CD4-positive, alpha-beta T cell treated with Interferon alpha-2 for 1 hour (primary cell): ENCODE results near the gene VWF.
"Not testable (repeated sequence)": the region's sequence is repeated elsewhere in the genome, so short reads cannot be mapped to it uniquely, and the experiment has no call there.

ENCODE experiments used
- DNase-seq, 2 donors: peaks; one replicate each; pipeline ENCODE4 v3.0.0-alpha.2; 2020 to 2022

VWF gene

DNA sequence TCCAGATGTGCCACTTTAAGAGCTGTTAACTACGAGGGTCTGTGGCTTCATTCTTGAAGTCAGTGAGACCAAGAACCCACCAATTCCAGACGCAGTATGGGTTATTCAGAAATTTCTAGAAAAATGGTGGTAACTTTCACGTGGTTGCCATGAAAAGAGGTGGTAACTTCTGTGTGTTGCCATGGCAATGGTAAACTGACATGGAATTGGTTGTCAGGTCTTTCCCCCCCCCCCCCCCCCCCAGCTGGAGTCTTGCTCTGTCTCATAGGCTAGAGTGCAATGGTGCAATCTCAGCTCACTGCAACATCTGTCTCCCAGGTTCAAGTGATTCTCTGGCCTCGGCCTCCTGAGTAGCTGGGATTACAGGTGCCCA lies 18.8 kb upstream of the VWF start:
- DNase-seq: no peak

DNA sequence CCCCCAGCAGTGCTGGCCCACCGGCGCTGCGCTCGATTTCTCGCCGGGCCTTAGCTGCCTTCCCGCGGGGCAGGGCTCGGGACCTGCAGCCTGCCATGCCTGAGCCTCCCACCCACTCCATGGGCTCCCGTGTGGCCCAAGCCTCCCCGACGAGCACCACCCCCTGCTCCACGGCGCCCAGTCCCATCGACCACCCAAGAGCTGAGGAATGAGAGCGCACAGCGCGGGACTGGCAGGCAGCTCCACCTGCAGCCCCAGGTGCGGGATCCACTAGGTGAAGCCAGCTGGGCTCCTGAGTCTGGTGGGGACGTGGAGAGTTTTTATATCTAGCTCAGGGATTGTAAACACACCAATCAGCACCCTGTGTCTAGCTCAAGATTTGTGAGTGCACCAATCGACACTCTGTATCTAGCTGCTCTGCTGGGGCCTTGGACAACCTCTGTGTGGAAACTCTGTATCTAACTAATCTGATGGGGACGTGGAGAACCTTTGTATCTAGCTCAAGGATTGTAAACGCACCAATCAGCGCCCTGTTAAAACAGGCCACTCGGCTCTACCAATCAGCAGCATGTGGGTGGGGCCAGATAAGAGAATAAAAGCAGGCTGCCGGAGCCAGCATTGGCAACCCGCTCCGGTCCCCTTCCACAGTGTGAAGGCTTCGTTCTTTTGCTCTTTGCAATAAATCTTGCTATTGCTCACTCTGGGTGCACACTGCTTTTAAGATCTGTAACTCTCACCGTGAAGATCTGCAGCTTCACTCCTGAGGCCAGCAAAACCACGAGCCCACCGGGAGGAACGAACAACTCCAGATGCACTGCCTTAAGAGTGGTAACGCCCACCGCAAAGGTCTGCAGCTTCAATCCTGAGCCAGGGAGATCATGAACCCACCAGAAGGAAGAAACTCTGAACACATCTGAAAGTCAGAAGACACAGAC lies 18.2 kb upstream of the VWF start:
- not testable (repeated sequence) for DNase-seq

DNA sequence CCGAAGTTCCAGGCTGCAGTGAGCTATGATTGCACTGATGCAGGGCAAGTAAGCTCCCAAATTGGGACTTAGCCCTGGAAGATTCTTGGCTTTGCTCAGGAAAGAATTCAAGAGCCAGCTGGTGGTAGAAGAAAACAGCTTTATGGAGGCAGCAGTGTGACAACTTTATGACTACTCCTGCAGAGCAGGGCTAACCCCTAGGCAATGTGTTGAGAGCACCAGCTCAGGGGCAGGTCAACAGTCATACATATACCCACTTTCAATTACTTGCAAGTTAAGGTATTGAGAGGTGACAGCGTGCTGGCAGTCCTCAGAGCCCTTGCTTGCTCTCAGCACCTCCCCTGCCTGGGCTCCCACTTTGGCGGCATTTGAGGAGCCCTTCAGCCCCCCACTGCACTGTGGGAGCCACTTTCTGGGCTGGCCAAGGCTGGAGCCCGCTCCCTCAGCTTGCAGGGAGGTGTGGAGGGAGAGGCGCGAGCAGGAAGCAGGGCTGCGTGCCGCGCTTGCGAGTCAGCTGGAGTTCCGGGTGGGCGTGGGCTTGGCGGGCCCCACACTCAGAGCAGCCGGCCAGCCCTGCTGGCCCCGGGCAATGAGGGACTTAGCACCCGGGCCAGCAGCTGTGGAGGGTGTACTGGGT lies 17.4 kb upstream of the VWF start:
- DNase-seq: not testable (repeated sequence)

DNA sequence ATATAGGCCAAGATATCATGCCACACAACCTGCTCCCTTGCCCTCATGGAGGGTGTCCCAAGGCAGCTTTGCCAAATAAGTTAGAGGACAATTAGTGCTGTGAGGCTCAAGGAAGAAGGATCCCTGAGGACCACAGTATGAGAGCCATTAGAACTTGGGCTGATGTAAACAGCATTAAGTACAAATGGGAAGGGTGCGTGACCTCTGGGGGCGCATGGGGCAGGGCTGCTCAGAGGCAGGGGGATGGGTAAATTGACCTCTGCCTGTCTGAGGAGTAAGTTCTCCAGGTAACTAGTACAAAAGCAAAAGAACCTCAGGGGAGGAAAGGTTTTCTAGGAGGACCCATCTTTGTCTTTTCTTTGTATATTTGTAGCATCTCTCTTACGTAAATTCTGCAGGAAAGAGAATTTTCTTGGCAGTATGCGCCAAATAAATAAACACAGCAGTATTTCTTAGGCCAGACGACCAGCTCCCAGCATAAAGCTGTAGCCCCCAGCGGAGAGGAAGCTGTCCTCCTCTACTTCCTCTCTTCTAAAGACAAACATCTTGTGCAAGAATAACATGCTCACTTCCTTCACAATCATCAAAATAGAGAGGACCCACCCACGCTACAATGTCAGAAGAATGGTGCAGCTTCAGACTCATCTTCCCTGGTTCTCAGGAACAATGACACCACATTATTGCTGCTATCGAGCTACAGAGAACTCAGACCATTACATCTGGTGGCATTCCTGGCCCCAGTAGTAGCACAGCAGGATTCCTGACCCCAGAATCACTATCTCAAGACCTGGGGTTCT lies 16.4 kb upstream of the VWF start:
- peak; percentile 31 to 55 for DNase-seq

DNA sequence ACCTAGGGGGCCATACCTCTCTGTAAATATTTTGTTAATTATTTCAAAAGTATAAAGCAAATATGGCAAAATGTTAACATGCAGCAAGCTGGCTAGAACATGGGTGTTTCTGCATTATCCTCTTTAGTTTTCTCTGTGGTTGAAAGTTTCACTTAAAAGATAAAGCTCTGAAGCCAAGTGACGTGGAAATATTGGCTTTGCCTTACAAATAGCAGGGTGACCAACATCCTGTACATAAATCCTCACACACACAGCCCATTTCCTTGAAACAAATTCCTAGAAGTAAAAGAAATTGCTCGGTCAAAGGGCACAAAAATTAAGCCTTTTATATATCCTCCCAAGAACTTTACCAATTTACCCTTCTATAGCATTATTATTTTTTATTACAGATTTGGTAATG lies 10.6 kb upstream of the VWF start:
- DNase-seq: no peak

DNA sequence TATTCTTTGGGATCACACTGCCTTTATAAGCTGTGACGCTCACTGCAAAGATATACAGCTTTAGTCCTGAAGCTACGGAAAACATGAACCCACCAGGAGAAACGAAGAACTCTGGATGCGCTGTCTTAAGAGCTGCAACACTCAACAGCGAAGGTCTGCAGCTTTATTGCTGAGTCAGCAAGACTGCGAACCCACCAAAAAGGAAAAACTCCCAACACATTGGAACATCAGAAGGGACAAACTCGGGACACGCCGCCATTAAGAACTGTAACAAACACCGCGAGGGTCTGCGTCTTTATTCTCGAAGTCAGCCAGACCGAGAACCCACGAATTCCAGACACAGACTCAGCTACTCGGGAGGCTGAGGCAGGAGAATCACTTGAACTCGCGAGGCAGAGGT lies 9.2 kb upstream of the VWF start:
- no peak for DNase-seq

DNA sequence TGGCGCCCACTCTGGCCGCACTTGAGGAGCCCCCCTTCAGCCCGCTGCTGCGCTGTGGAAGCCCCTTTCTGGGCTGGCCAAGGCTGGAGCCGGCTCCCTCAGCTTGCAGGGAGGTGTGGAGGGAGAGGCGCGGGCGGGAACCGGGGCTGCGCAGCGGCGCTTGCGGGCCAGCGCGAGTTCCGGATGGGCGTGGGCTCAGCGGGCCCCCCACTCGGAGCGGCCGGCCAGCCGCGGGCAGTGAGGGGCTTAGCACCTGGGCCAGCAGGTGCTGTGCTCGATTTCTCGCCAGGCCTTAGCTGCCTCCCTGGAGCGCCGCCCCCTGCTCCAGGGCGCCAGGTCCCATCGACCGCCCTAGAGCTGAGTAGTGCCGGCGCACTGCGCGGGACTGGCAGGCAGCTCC lies 8.0 kb upstream of the VWF start:
- no peak for DNase-seq

DNA sequence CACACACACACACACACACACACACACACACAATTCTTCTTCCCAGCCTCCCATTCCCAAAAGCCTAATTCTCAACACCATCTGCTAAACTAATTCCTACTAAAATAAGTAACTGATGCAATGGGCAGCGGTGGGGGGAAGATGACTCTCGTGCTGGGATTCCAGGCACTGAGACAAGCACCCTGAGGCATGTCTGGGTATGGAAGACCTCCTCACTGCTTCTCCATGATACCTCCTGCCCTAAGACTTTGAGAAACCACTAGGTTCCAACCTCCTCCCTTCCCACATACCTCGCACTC lies 789 bp upstream of the VWF start:
- no peak for DNase-seq

DNA sequence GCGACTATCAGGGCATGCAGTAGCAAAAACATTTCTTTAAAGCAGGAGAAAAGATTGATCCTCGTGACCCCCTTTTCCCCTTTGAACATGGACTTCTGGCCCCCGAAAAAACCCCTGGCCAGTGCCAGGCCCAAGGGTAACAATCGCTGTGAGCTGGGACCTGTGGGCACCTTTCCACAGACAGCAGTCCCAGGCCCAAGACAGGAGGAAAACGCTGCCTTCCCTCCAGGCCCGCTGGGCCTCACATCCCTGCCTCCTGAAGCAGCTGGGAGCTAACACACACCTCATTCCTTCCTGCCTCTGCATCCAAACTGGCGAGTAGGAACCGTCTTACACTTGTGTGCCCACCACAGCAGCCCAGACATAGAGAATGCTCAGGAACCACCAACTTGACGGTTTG lies 1.2 kb downstream of the VWF start:
- DNase-seq: no peak

DNA sequence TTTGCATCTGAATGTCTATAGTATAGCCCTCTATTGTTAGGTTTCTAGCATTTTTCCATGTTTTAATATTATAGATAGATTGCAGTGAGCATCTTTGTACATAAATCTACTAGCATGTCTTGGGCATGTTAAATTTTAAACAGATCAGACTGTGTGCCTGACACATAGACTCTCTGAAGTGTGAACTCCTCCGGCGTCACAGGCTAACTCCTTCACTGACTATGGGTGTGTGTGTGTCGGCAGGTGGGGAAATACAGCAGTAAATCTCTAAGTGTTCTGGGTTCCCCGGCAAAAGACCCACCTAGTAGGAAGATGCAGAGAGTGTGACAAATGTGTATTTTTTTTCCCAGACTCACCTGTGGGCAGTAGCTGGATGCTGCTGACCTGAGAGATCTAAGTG lies 2.3 kb downstream of the VWF start:
- no peak for DNase-seq

DNA sequence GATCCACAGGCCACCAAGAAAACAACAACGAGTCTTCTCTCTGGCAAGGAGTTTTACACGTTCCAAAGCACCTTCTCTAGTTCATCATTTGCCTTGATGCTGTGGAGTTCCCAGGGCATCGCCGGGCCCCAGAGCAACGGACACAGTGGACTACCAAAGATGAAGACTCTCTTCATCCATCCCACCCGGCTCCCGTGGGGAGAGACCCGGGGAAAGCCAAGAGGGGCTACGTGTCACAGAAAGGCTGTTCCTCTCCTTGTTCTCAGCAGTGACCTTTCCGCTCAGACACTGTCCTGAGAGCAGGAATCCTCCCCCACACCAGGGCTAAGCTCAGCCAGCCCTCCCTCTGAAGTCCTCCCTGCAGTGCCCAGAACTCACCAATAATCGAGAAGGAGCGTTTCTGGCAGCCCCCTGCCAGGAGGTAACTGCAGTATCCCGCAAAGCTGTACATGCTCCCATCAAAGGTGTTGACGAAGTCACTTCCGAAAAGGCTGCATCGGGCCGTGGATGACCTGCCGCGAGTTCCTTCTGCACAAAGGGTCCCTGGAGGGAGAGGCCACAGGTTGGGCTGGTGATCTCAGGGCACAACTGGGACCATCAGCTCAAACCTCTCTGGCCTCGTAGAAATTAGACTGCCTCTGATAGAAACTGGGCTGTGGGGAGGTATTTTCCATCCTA lies 3.5 kb downstream of the VWF start:
- DNase-seq: no peak

DNA sequence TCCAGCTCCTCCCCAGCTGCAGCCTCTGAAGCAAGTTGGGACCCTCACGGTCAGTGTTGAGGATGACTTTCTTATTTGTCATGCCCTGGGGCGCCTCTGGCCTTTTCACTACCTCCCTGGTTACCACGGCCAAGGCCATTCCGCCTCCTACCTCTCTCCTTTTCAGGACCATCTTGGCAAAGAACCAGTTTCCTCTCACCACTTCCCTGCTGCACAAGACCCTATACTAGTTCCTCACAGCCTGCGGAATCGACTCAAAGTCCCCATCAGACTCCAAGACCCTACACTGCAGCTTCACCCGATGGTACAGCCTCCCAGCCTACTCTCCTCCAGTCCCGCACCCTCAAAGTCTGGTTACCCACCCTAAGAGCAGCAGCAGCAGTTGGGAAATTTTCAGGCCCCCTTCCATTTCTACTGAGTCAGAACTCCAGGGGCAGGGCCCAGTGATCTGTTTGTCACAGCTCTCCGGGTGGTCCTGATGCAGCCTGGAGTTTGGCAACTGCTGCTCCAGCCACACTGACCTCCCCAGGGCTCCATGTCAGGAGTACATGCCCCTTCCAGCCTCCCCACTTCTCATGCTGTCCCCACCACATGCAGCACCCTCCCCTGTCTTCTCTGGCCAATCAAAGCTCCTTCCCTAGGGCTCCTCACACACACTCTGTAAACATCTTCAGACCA lies 5.4 kb downstream of the VWF start:
- DNase-seq: no peak

DNA sequence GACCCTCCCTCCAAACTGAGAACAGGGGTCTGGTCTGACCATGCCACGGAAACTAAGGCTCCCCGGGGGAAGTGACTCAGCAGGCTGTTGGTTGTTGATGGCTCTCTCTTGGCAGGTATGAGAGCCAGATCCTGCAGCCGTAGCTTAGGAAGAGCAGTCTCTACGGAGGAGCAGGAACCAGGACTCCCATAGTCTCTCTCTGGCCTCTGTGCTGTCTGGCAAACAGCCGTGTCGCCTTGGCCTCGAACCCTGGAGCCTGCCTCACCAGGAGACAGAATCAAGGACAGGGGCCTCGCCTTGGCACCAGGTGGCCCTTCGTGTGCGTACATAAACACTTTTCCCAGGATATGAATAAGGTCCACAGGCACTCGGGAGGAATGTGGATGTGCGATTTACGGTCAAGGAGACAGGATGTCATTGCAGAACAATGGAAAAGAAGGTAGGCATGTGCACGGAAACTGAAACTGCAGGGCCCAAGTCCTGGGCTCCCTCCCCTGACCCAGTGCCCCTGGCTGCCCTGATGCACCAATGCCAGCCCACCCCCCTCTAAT lies 7.9 kb downstream of the VWF start:
- DNase-seq: no peak

DNA sequence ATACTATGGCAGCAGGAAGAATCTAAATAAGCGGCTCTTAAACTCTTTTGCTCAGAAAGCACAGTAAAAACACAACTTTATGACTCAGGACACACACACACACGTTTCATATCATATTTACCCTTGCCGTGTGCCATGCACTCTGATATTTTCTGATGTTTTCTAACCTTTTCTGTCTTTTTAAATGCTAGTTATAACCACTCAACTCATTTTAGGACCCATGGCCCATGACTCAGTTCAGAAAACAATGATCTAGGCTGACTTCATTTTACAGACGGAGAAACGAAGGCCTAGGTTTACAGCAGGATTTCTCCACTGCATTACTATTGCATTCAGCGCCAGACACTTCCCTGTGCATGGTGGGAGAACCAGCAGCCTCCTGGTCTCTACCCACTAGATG lies 9.1 kb downstream of the VWF start:
- DNase-seq: no peak

DNA sequence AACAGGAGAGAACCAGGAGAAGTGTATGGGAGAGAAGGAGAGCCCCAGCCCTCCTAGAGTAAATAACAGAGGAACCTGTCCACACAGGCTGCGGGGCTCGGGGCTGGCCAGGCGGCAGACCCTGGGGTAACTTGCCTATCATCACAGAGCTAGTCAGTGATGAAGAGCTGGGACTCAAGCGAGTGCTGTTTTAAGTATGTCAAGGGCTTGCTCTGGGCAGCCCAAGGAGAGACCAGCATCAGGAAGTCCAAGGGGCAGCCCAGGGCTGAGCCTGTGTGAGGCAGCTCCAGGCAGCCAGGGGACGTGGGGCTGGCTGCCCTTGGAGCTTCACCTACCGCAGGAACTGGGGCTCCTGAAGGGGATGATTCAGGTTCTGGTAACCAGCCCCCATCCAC lies 10.0 kb downstream of the VWF start:
- no peak for DNase-seq

DNA sequence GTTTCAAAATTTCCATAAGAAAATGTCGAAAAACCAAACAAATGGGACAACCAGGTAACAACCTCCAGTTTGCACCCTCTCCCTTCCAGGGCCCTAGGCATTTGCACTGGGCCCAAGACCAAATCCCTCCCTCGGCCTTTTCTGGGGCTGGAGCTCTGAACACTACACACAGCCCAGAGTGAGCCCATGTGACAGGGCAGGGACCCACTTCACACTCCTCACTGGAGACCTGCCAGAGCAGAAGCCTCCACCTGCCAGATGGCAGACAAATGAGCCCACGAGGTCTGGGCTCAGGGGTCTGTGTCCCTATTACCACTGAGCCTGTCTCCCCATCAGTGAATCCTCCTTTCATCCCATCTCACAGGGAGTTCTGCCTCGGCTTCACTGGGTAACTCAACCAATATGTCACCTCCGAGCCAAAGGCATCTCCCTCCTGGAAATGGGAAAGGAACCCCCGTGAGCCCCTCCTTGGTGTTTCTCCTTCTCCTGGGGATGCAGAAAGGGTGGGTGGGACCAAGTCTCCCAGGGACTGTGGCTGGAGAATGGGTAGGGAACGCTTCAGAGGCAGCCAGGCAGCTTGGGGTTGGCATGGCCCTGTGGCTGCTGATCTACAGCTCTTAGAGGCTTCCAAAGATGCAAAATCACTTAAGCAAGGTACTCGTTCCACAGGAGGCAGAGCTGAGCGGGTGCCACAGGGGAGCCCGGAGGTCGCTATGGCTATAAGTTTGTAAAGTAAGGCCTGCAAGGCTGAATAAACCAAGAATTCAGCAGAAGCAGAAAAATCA lies 10.6 kb downstream of the VWF start:
- no peak for DNase-seq

DNA sequence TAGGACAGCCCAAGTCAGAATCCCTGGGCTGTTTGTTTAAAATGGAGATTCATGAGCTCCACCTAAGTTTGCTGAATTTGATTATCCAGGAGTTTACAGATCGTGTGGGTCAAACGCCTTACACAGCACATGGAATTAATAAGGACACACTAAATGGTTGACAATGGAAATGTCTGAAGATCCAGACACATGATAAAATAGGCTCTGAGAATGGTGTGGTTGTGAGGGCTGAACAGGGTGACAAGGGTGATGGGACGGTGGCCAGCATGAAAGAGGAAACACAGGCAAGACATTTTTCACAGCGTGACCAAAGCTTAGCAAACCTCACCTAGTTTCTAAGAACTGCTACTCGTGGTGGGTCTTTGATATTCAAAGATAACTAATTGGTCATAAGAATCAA lies 12.5 kb downstream of the VWF start:
- no peak for DNase-seq

DNA sequence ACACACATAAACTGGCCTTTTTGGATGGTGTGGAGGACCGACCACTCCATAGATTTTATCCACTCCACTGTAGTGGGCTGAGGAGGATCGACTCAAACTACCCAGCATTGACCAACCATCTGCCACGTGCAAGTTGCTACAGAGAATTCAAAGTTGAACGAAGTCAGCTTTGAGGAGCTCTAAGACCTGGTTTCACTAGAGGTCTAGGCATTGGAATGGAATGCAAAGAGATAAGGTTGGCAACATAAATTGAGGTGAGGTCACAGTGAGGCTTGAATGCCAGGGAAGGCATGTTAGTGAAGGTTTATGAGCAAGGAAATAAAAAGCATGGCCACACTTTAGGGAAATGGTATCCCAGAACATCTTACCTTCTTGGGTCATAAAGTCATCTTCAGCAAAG lies 14.5 kb downstream of the VWF start:
- DNase-seq: no peak

DNA sequence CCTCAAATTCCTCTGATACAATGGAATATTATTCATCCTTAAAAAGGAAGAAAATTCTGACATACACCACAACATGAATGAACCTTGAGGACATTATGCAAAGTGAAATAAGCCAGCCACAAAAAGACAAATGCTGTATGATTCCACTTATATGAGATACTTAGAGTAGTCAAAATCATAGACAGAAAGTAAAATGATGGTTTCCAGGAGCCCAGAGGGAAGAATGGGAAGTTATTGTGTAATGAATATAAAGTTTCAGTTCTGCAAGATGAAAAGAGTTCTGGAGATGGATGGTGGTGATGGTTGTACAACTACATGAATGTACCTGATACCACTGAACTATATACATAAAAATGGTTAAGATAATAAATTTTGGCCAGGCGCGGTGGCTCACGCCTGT lies 18.3 kb downstream of the VWF start:
- no peak for DNase-seq

DNA sequence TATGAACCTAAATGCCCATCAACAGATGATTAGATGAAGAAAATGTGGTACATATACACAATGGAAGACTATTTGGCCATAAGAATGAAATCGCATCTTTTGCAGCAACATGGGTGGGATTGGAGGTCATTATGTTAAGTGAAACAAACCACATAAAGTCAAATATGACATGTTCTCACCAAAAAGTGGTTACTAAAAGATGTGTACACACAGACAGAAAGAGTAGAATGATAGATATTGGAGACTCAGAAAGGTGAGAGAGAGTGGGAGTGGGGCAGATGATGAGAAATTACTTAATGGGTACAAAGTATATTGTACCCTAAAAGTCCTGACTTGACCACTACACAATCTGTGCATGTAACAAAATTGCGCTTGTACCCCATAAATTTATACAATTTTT lies 19.6 kb downstream of the VWF start:
- no peak for DNase-seq

DNA sequence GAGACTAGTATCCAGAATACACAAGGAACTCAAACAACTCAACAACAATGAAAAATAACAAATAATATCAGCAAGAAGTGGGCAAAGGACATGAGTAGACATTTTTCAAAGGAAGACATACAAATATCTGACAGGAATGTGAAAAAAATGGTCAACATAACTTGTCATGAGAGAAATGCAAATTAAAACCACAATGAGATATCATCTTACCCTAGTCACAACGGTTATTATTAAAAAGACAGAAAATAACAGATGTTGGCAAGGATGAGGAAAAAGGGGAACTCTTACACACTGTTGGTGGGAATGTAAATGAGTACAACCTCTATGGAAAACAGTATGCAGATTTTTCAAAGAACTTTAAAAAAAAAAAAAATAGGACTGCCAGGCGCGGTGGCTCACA lies 20.4 kb downstream of the VWF start:
- no peak for DNase-seq

DNA sequence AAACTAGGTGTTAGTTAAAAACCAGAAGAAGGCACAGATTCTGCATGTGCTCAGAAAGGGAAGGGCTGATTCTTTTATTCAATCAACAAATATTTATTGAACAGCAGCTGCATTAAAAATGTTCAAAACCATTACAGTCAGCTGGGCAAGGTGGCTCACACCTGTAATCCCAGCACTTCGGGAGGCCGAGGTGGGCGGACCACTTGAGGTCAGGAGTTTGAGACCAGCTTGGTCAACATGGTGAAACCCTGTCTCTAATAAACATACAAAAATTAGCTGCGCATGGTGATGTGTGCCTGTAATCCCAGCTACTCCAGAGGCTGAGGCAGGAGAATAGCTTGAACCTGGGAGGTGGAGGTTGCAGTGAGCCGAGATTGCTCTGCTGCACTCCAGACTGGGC lies 22.4 kb downstream of the VWF start:
- DNase-seq: not testable (repeated sequence)
